Ishikawa (cell line): Measurements from ENCODE around the gene CNTF.

Experiments used
- CEBPB ChIP-seq: IDR thresholded peaks from 2 replicates; pipeline ENCODE4 v1.6.1; 2012
- EGR1 ChIP-seq: IDR thresholded peaks from 2 replicates; pipeline ENCODE4 v1.6.1; 2012
- EP300 ChIP-seq: IDR thresholded peaks from 2 replicates; pipeline ENCODE4 v1.6.1; 2012; ENCODE audit warnings: borderline replicate concordance
- MAX ChIP-seq: IDR thresholded peaks from 2 replicates; pipeline ENCODE4 v1.6.1; 2012
- RAD21 ChIP-seq: IDR thresholded peaks from 2 replicates; pipeline ENCODE4 v1.6.1; 2012; ENCODE audit warnings: low read depth
- REST ChIP-seq: IDR thresholded peaks from 2 replicates; pipeline ENCODE4 v1.6.1; 2012; ENCODE audit warnings: low read depth, mild to moderate bottlenecking
- TAF1 ChIP-seq: IDR thresholded peaks from 2 replicates; pipeline ENCODE4 v1.6.1; 2012; ENCODE audit warnings: low read depth, mild to moderate bottlenecking
- YY1 ChIP-seq: IDR thresholded peaks from 2 replicates; pipeline ENCODE4 v1.6.1; 2012; ENCODE audit warnings: low read depth

- no peak for TF ChIP-seq MAX
- no peak for TF ChIP-seq YY1
- TF ChIP-seq EP300 = no peak
- no peak for TF ChIP-seq TAF1
- no peak for TF ChIP-seq CEBPB
- TF ChIP-seq REST = no peak
- no peak for TF ChIP-seq EGR1
- TF ChIP-seq RAD21 = no peak
Observed at GRCh38 chr11:58600510-58600909, 22.0 kb upstream of the CNTF start.
